Measurements from ENCODE around the gene ZSWIM5. TPM values are rescaled to one million over a fixed set of nuclear protein-coding genes. Genes with fewer than 3 reads are reported as not detected.

The ZSWIM5 gene
- total RNA-seq, 1 donor from 2014 or later = under 0.01 TPM

DNA sequence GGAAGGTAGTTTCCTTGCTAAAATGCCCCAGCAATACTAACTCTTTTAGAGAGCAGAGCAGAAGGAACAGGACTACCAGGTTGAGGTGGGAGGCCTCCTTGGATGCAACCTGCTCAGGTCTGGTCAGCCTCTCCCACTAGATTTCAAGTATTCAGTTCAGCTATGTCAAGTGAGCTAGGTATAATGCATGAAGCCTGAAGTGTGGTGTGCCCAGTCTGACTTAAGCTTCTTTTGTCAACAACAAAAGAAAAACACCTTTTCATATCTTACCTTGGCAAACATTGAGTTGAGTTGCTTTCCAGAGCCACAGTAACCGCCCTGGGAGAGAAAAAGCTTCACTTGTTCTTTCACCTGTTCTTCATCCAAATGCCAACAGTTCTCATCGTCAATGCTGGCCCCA lies 146.6 kb downstream of the ZSWIM5 start:
- Histone ChIP-seq H3K4me3 (ENCODE audit: low read depth, low read length) (no peak overlapping the region), H3K27me3 (ENCODE audit: control insufficient read depth, insufficient read depth, low read length) (no peaks in the 10 kb centered on the region), H3K36me3 (ENCODE audit: control insufficient read depth, insufficient read depth, low read length) (no peaks in the 10 kb centered on the region)
- no peak for FAIRE-seq
- DNase-seq (ENCODE audit: low read depth) = no peak
- TF ChIP-seq, protein P1, sequence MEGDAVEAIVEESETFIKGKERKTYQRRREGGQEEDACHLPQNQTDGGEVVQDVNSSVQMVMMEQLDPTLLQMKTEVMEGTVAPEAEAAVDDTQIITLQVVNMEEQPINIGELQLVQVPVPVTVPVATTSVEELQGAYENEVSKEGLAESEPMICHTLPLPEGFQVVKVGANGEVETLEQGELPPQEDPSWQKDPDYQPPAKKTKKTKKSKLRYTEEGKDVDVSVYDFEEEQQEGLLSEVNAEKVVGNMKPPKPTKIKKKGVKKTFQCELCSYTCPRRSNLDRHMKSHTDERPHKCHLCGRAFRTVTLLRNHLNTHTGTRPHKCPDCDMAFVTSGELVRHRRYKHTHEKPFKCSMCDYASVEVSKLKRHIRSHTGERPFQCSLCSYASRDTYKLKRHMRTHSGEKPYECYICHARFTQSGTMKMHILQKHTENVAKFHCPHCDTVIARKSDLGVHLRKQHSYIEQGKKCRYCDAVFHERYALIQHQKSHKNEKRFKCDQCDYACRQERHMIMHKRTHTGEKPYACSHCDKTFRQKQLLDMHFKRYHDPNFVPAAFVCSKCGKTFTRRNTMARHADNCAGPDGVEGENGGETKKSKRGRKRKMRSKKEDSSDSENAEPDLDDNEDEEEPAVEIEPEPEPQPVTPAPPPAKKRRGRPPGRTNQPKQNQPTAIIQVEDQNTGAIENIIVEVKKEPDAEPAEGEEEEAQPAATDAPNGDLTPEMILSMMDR (IDR thresholded peaks at IDR 0.05; ENCODE audit: insufficient read depth, low read length, severe bottlenecking) = no peak

- DNase-seq (ENCODE audit: low read depth) = no peak
- FAIRE-seq = no peak
- H3K4me3 ChIP-seq (ENCODE audit: low read depth, low read length) = no peak overlapping the region
Measured at GRCh38 chr1:45057542-45057941, 148.9 kb downstream of the ZSWIM5 start.

GRCh38 chr1:45051005-45051772 lies 155.2 kb downstream of the ZSWIM5 start:
- FAIRE-seq = no peak
- Histone ChIP-seq H3K4me3 (ENCODE audit: low read depth, low read length) (no peak overlapping the region), H3K27me3 (ENCODE audit: control insufficient read depth, insufficient read depth, low read length) (no peaks in the 10 kb centered on the region), H3K36me3 (ENCODE audit: control insufficient read depth, insufficient read depth, low read length) (no peaks in the 10 kb centered on the region)
- TF ChIP-seq, protein P1 (IDR thresholded peaks at IDR 0.05; ENCODE audit: insufficient read depth, low read length, severe bottlenecking) = no peak
- DNase-seq (ENCODE audit: low read depth) = no peak

More at GRCh38 chr1:45057542-45057941, 148.9 kb downstream of the ZSWIM5 start:
- H3K36me3 ChIP-seq (ENCODE audit: control insufficient read depth, insufficient read depth, low read length) = no peaks in the 10 kb centered on the region
- H3K27me3 ChIP-seq (ENCODE audit: control insufficient read depth, insufficient read depth, low read length) = no peaks in the 10 kb centered on the region
- TF ChIP-seq, protein P1 (IDR thresholded peaks at IDR 0.05; ENCODE audit: insufficient read depth, low read length, severe bottlenecking) = no peak

GRCh38 chr1:45047032-45047431 lies 159.4 kb downstream of the ZSWIM5 start:
- FAIRE-seq (no peak), DNase-seq (ENCODE audit: low read depth) (no peak)
- H3K36me3 ChIP-seq (ENCODE audit: control insufficient read depth, insufficient read depth, low read length) = no peaks in the 10 kb centered on the region
- no peak overlapping the region for H3K4me3 ChIP-seq (ENCODE audit: low read depth, low read length)
- no peaks in the 10 kb centered on the region for H3K27me3 ChIP-seq (ENCODE audit: control insufficient read depth, insufficient read depth, low read length)
- TF ChIP-seq, protein P1 (IDR thresholded peaks at IDR 0.05; ENCODE audit: insufficient read depth, low read length, severe bottlenecking) = no peak

- DNase-seq (ENCODE audit: low read depth) (no peak), FAIRE-seq (no peak)
- TF ChIP-seq, protein P1 (IDR thresholded peaks at IDR 0.05; ENCODE audit: insufficient read depth, low read length, severe bottlenecking) = no peak
Measured at GRCh38 chr1:45044916-45045315, 161.5 kb downstream of the ZSWIM5 start.

GRCh38 chr1:45043094-45043493 lies 163.3 kb downstream of the ZSWIM5 start:
- Histone ChIP-seq H3K27me3 (ENCODE audit: control insufficient read depth, insufficient read depth, low read length) (no peaks in the 10 kb centered on the region), H3K36me3 (ENCODE audit: control insufficient read depth, insufficient read depth, low read length) (no peaks in the 10 kb centered on the region), H3K4me3 (ENCODE audit: low read depth, low read length) (no peak overlapping the region)
- FAIRE-seq (no peak), DNase-seq (ENCODE audit: low read depth) (no peak)
- TF ChIP-seq, protein P1 (IDR thresholded peaks at IDR 0.05; ENCODE audit: insufficient read depth, low read length, severe bottlenecking) = no peak

More at GRCh38 chr1:45044916-45045315, 161.5 kb downstream of the ZSWIM5 start:
- H3K36me3 ChIP-seq (ENCODE audit: control insufficient read depth, insufficient read depth, low read length) = no peaks in the 10 kb centered on the region
- H3K4me3 ChIP-seq (ENCODE audit: low read depth, low read length) = no peak overlapping the region
- H3K27me3 ChIP-seq (ENCODE audit: control insufficient read depth, insufficient read depth, low read length) = no peaks in the 10 kb centered on the region

Data from bronchial epithelial cell (primary cell).